Purkinje cell (primary cell): Measurements from ENCODE around the gene CFAP221. TPM values are rescaled to one million over a fixed set of nuclear protein-coding genes. Genes with fewer than 3 reads are reported as not detected.

ENCODE experiments used
- polyA plus RNA-seq: library from polyadenylated mRNA; unstranded; fragments of >200 nt; fragmentation: Nextera tagmentation; gene quantifications from 2 replicates; pipeline ENCODE4 v1.2.1, GENCODE V29; 2014

Gene CFAP221
- 16.7 and 29.3 TPM in 2 replicates for polyA plus RNA-seq

DNA sequence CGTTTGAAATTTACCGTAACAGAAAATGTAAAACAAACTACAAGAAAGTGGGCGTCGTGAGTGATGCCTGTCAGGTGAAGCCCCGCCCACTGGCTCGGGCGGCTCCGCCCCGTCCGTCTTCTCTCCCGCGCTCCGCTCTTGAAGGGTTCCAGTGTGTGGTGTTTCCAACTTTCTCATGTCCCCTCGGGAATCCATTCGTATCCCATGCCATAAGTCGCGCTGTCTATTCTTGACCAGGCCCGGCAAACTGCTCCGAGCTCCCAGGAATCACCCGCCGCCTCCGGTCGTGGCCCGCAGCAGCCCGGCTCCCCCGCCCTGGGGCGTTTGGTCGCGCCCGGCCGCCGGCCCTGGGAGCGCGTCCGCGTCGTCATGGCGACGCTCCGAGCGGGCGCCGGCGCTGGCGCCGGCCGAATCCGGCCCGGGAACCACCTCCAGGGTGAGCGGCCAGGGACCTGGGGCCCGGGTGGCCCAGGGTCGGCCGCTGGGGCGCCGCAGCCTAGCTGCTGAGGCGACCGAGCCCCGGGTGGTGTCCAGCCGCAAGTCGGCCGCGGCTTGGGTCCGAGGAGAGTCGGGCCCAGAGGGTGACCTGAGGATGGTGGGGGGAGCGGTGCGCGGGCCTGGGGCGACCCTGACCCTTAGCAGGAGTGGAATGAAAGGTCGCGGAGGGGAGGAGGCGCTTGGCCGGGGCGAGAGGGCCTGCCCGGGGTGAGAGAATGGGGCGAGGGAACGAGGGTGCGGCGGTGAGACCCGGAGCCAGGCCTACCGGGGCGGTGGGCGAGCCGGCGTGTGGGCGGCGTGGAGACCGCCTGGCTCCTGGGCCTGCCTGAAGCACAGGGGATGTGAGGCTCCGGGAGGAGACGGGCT lies at the start of gene CFAP221:
CFAP221 (plus strand) TSS at position 375 of the 864 bp plus-strand sequence. CDS start 1,683 bp downstream, outside the sequence.

DNA sequence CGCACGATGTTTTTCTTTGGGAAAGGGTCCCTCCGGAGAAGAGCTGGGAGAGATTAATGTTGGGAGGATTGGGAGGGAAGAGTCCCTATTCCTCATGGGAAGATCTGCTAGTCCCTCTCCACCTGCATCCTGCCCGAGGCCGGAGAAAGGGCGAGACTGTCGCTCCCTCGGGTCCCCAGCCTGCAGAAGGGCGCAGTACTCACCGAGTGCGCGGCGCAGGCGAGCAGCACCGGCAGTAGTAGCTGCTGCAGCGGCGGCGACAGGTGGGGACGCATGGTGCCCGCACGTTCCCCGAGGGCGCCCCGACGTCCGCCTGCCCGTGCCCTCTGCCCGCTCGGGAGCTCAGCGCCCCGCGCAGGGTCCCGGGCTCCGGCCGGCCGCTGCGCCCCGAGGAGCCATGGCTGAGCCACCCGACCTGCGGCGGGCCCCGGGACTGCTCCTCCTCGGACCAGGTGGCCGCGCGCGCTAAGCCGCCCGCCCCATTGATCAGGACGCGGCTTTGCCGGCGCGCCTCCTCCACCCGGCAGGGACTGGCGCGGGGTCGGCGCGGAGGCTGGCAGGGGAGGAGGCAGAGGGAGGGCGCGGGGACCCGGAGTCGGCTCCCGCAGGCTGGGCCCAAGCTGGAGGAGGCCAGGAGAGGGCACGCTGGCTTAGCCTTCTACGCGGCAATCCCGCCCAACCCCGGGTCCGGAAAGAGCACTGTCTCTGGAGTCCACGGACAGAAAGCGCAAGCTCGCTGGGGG lies 20.1 kb upstream of the CFAP221 start, which contains the start of gene SCTR:
SCTR (minus strand) TSS at position 532 of the 743 bp plus-strand sequence; CDS start at position 275, 257 bp downstream.

Other genes with a start within 250 kb of the CFAP221 start
- 47.8 and 68.0 TPM in 2 replicates for gene C2orf76, start 177.6 kb upstream of the CFAP221 start, polyA plus RNA-seq
- 782 and 838 TPM in 2 replicates for gene DBI, start 177.5 kb upstream of the CFAP221 start, polyA plus RNA-seq
- not detected in 2 replicates for gene TMEM37, start 112.6 kb upstream of the CFAP221 start, polyA plus RNA-seq
- gene SCTR, start 20.0 kb upstream of the CFAP221 start, polyA plus RNA-seq: not detected in 2 replicates
- gene TMEM177, start 134.8 kb downstream of the CFAP221 start, polyA plus RNA-seq: 20.9 and 25.8 TPM in 2 replicates
- 116 and 123 TPM in 2 replicates for gene PTPN4, start 215.5 kb downstream of the CFAP221 start, polyA plus RNA-seq